Endothelial cell of umbilical vein (primary cell): ENCODE data around the gene NUP205. TPM values are rescaled to one million over a fixed set of nuclear protein-coding genes. Genes with fewer than 3 reads are reported as not detected.

Experiments used
- BruUV-seq: library from RNA; stranded (reverse); fragments of 400-500 nt; replicated peaks from 2 replicates; lab custom pipeline; 2021; lab: Mats Ljungman, UMichigan
- CTCF ChIA-PET: fragments of 300-600, 350-600 bp; sonication (Branson Sonifier 250); formaldehyde crosslinking; loops from one replicate; lab custom pipeline; 2021; ENCODE audit warnings: antibody characterized with exemption, inconsistent platforms; lab: Charles Lee
- POLR2A ChIA-PET: fragments of 300-600, 350-600 bp; sonication (Branson Sonifier 250); formaldehyde crosslinking; loops from one replicate; lab custom pipeline; 2021; ENCODE audit warnings: antibody characterized with exemption, inconsistent platforms; lab: Charles Lee
- DNase-seq: peaks from one replicate; pipeline ENCODE4 v3.0.0-alpha.2; 2011; ENCODE audit warnings: low read depth, low spot score
- FAIRE-seq: peaks from 2 replicates; lab custom pipeline; 2011; peaks lifted over from hg19 to GRCh38; lab: Jason Lieb, UNC
- H2AFZ ChIP-seq: 2 replicates; pipeline ENCODE4 v1.6.0; 2012; ENCODE audit warnings: low read depth, low read length, control low read depth, inconsistent platforms
- H3K27ac ChIP-seq: 2 replicates; pipeline ENCODE4 v1.5.1; 2011; ENCODE audit warnings: low read depth, mild to moderate bottlenecking, control low read depth, low read length, moderate library complexity; ENCODE audit not compliant: insufficient read depth
- H3K27me3 ChIP-seq, 2 experiments: 2 replicates each; pipeline versions ENCODE4 v1.6.0 to v1.6.1; 2011; ENCODE audit warnings: low read length in 2 of 2, mixed read lengths in 1 of 2; ENCODE audit not compliant: control insufficient read depth in 2 of 2, insufficient read depth in 2 of 2
- H3K36me3 ChIP-seq, 2 experiments: 2 replicates in 1 of 2; 3 replicates in 1 of 2; pipeline ENCODE4 v1.5.1; 2011; ENCODE audit warnings: low read length in 2 of 2, mild to moderate bottlenecking in 1 of 2, moderate library complexity in 1 of 2; ENCODE audit not compliant: control insufficient read depth in 2 of 2, insufficient read depth in 2 of 2; ENCODE audit errors: extremely low read depth in 1 of 2
- H3K4me1 ChIP-seq: 3 replicates; pipeline ENCODE4 v1.5.1; 2011; ENCODE audit warnings: mild to moderate bottlenecking, low read length; ENCODE audit not compliant: control insufficient read depth, insufficient read depth; ENCODE audit errors: extremely low read depth
- H3K4me2 ChIP-seq: 2 replicates; pipeline ENCODE4 v1.6.1; 2011; ENCODE audit warnings: low read length, control low read depth, mixed read lengths; ENCODE audit not compliant: insufficient read depth
- H3K4me3 ChIP-seq, 3 experiments: fragments of 200-600 bp in 1 of 3; sonication (generic), shearing (Covaris generic) in 1 of 3; replicated peaks in 1 of 3; 2 replicates each; pipeline ENCODE4 v1.5.1; 2011 to 2016; ENCODE audit warnings: control low read depth in 3 of 3, low read length in 3 of 3, mild to moderate bottlenecking in 2 of 3, inconsistent platforms in 1 of 3, low read depth in 1 of 3, moderate library complexity in 1 of 3; ENCODE audit not compliant: insufficient read depth in 1 of 3
- H3K79me2 ChIP-seq: 2 replicates; pipeline ENCODE4 v1.6.0; 2012; ENCODE audit warnings: low read length, inconsistent platforms; ENCODE audit not compliant: control insufficient read depth, insufficient read depth
- H3K9ac ChIP-seq: replicated peaks from 2 replicates; pipeline ENCODE3; 2011; ENCODE audit warnings: low read length, control low read depth; ENCODE audit not compliant: insufficient read depth; ENCODE audit errors: extremely low read depth
- H3K9me1 ChIP-seq: replicated peaks from 3 replicates; pipeline ENCODE4 v1.6.0; 2011; ENCODE audit warnings: mild to moderate bottlenecking, low read length; ENCODE audit not compliant: control insufficient read depth, insufficient read depth; ENCODE audit errors: extremely low read depth
- H3K9me3 ChIP-seq: replicated peaks from 2 replicates; pipeline ENCODE4 v1.5.1; 2012; ENCODE audit warnings: low read length, inconsistent platforms; ENCODE audit not compliant: control insufficient read depth, insufficient read depth
- H4K20me1 ChIP-seq: replicated peaks from 2 replicates; pipeline ENCODE3; 2011; ENCODE audit warnings: mild to moderate bottlenecking, low read length; ENCODE audit not compliant: control insufficient read depth, insufficient read depth; ENCODE audit errors: extremely low read depth
- EZH2 ChIP-seq: IDR thresholded peaks from 2 replicates; pipeline ENCODE4 v1.6.1; 2012; ENCODE audit warnings: borderline replicate concordance, low read depth, mild to moderate bottlenecking, moderate library complexity, low read length, inconsistent platforms; ENCODE audit not compliant: severe bottlenecking
- FOS ChIP-seq: IDR thresholded peaks from 2 replicates; pipeline ENCODE4 v1.6.1; 2011; ENCODE audit warnings: mild to moderate bottlenecking, low read length, moderate library complexity, borderline replicate concordance; ENCODE audit not compliant: insufficient read depth
- GATA2 ChIP-seq: IDR thresholded peaks from 2 replicates; pipeline ENCODE4 v1.7.0; 2011; ENCODE audit warnings: low read depth, mild to moderate bottlenecking, moderate library complexity, mixed read lengths, low read length; ENCODE audit not compliant: insufficient read length, insufficient read depth
- JUN ChIP-seq: IDR thresholded peaks from 2 replicates; pipeline ENCODE4 v1.6.1; 2011; ENCODE audit warnings: borderline replicate concordance, low read depth; ENCODE audit not compliant: insufficient read length, insufficient read depth
- MYC ChIP-seq: IDR thresholded peaks from one replicate; pipeline ENCODE4 v1.6.1; 2011; ENCODE audit warnings: mild to moderate bottlenecking, low read depth, low read length
- POLR2A ChIP-seq: IDR thresholded peaks from 2 replicates; pipeline ENCODE4 v1.6.1; 2012; ENCODE audit warnings: low read depth, mild to moderate bottlenecking, control low read depth, low read length
- POLR2AphosphoS5 ChIP-seq: IDR thresholded peaks from 2 replicates; pipeline ENCODE4 v1.6.1; 2012; ENCODE audit warnings: low read depth, mild to moderate bottlenecking, control low read depth, low read length, moderate library complexity; ENCODE audit not compliant: insufficient read depth
- dilution Hi-C: fragments of 300-500 bp; cut with MboI; formaldehyde crosslinking; loops from one replicate; pipeline ENCODE4 v1.15.0; 2019; ENCODE audit warnings: low sequenced_read_pairs; ENCODE audit not compliant: extremely low pct_ligation_motif_present
- intact Hi-C: fragments of 100-400 bp; cut with micrococcal nuclease; formaldehyde crosslinking; loops from one replicate; pipeline ENCODE4 v1.10.0; 2022
- polyA plus RNA-seq, 4 experiments: library from polyadenylated mRNA; depleted of rRNA in 3 of 4; stranded (reverse) in 3 of 4; unstranded in 1 of 4; fragments of >200 nt; gene quantifications; 2 replicates each; pipeline versions ENCODE4 v1.2.1 to v1.2.3, GENCODE V29; 2011 to 2012; ENCODE audit warnings: missing spikeins in 1 of 4
- total RNA-seq: library from RNA; stranded (reverse); gene quantifications from 2 replicates; pipeline ENCODE4 v1.2.3, GENCODE V29; 2021
- TF ChIP-seq, protein P1 (sequence below), 2 donors: IDR thresholded peaks; 1 replicate in 1 of 2; 2 replicates in 1 of 2; pipeline ENCODE4 v1.5.1; 2011; ENCODE audit warnings: low read length in 2 of 2, mild to moderate bottlenecking in 2 of 2, moderate library complexity in 2 of 2, control low read depth in 1 of 2, inconsistent platforms in 1 of 2, low read depth in 1 of 2; ENCODE audit not compliant: insufficient read depth in 1 of 2; ENCODE audit errors: extremely low read depth in 1 of 2
- TF ChIP-seq, protein P2 (sequence below): IDR thresholded peaks from 2 replicates; pipeline ENCODE4 v1.6.1; 2011; ENCODE audit not compliant: insufficient read depth, insufficient read length

NUP205 gene
- total and polyA plus RNA-seq, 2 donors (not counting 3 experiments of a cell fraction or from before 2014, with no cell fraction given), result 48.8 to 81.3 TPM

DNA sequence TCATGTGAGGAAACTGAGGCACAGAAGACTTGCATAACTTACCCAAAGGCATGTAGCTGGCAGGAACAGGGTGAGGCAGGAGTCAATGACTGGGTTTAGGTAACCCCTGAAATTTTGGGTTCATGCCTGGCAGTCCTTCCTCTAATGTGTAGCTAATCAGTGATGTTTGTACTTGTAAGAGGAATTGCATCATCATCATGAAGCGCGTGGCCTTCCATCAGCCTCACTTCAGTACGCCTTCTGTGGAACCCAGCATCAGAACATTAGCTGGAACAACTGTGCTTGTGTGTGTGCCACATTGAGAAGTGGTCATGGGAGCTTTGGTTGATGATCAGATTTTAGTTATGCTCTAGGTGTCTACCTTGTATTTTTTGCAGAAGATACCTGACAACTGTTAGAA lies 86.4 kb downstream of the NUP205 start:
- dilution Hi-C loops (no loop called here), intact Hi-C loops (no loop called here)
- DNase-seq (no peak), FAIRE-seq (no peak)
- ChIA-PET POLR2A (no interaction called here), CTCF (interaction anchor here (1.1 to 7.3 kb wide), 15 partner anchors 8 to 1982 kb away, joined by 3 to 173 read pairs (median 6); no protein-coding TSS in a partner anchor)
- Histone ChIP-seq H3K9ac (no peak overlapping the region), H3K9me1 (no peaks in the 10 kb centered on the region), H2AFZ (no peak overlapping the region), H3K27me3 (no peaks in the 10 kb centered on the region), H3K4me2 (no peak overlapping the region), H3K4me1 (no peaks in the 10 kb centered on the region), H3K79me2 (no peaks in the 10 kb centered on the region), H3K9me3 (no peaks in the 10 kb centered on the region), H3K27ac (no peak overlapping the region), H3K4me3 (no peak overlapping the region), H3K36me3 (peaks cover 0 to 9% of the 10 kb centered on the region in 2 experiments), H4K20me1 (no peaks in the 10 kb centered on the region)
- TF ChIP-seq, protein P1, sequence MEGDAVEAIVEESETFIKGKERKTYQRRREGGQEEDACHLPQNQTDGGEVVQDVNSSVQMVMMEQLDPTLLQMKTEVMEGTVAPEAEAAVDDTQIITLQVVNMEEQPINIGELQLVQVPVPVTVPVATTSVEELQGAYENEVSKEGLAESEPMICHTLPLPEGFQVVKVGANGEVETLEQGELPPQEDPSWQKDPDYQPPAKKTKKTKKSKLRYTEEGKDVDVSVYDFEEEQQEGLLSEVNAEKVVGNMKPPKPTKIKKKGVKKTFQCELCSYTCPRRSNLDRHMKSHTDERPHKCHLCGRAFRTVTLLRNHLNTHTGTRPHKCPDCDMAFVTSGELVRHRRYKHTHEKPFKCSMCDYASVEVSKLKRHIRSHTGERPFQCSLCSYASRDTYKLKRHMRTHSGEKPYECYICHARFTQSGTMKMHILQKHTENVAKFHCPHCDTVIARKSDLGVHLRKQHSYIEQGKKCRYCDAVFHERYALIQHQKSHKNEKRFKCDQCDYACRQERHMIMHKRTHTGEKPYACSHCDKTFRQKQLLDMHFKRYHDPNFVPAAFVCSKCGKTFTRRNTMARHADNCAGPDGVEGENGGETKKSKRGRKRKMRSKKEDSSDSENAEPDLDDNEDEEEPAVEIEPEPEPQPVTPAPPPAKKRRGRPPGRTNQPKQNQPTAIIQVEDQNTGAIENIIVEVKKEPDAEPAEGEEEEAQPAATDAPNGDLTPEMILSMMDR (IDR thresholded peaks at IDR 0.05; ENCODE audit: extremely low read depth in 1 of 2, insufficient read depth in 1 of 2, low read depth in 1 of 2, low read length in 2 of 2), result no peak
- TF ChIP-seq EZH2, result no peak
- TF ChIP-seq POLR2A, result no peak
- no peak for TF ChIP-seq POLR2AphosphoS5
- TF ChIP-seq, protein P2, sequence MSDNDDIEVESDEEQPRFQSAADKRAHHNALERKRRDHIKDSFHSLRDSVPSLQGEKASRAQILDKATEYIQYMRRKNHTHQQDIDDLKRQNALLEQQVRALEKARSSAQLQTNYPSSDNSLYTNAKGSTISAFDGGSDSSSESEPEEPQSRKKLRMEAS, result no peak
- TF ChIP-seq MYC, result no peak
- no peak for TF ChIP-seq FOS
- no peak for TF ChIP-seq JUN
- TF ChIP-seq GATA2, result no peak
- no TSS peak for BruUV-seq
